ENCODE results near the gene CIRBP. TPM values are rescaled to one million over a fixed set of nuclear protein-coding genes. Genes with fewer than 3 reads are reported as not detected.
A peak's percentile ranks its signal among the peaks of the same experiment; 100 is the strongest.

Gene CIRBP
- total RNA-seq, 1 donor from 2014 or later = 192 TPM

GRCh38 chr19:1295169-1296012 is 26.3 kb downstream of the CIRBP start:
- H3K36me3 ChIP-seq = no peaks in the 10 kb centered on the region
- peaks cover 6% of the 10 kb centered on the region for H3K4me1 ChIP-seq
- peak overlapping the region in 1 of 2 donors; percentile 19 for H3K4me3 ChIP-seq
- peaks cover 19% of the 10 kb centered on the region for H3K27me3 ChIP-seq
- H3K27ac ChIP-seq = no peak overlapping the region
- intact Hi-C loops (cut with DNase I) = no loop called here
- no peaks in the 10 kb centered on the region for H3K9me3 ChIP-seq
- no peak for DNase-seq (ENCODE audit: extremely low spot score in 2 of 2)
- TF ChIP-seq POLR2A (IDR thresholded peaks at IDR 0.05) = no peak
- no peak for TF ChIP-seq POLR2AphosphoS5 (IDR thresholded peaks at IDR 0.05; ENCODE audit: insufficient read depth in 1 of 2, low read depth in 1 of 2)

GRCh38 chr19:1296078-1296477 is 26.9 kb downstream of the CIRBP start:
- intact Hi-C loops (cut with DNase I) = no loop called here
- H3K27ac ChIP-seq = no peak overlapping the region
- no peak for DNase-seq (ENCODE audit: extremely low spot score in 2 of 2)
- H3K4me3 ChIP-seq = no peak overlapping the region
- peaks cover 6% of the 10 kb centered on the region for H3K4me1 ChIP-seq
- H3K9me3 ChIP-seq = no peaks in the 10 kb centered on the region
- peaks cover 19% of the 10 kb centered on the region for H3K27me3 ChIP-seq
- H3K36me3 ChIP-seq = no peaks in the 10 kb centered on the region
- TF ChIP-seq POLR2AphosphoS5 (IDR thresholded peaks at IDR 0.05; ENCODE audit: insufficient read depth in 1 of 2, low read depth in 1 of 2) (no peak), POLR2A (IDR thresholded peaks at IDR 0.05) (no peak), CTCF (IDR thresholded peaks at IDR 0.05) (no peak)

GRCh38 chr19:1296575-1297271 is 27.6 kb downstream of the CIRBP start:
- H3K36me3 ChIP-seq = no peaks in the 10 kb centered on the region
- DNase-seq (ENCODE audit: extremely low spot score in 2 of 2) = no peak
- intact Hi-C loops (cut with DNase I) = no loop called here
- TF ChIP-seq CTCF (IDR thresholded peaks at IDR 0.05) (no peak), POLR2A (IDR thresholded peaks at IDR 0.05) (no peak), POLR2AphosphoS5 (IDR thresholded peaks at IDR 0.05; ENCODE audit: insufficient read depth in 1 of 2, low read depth in 1 of 2) (no peak)
- H3K4me3 ChIP-seq = no peak overlapping the region
- no peaks in the 10 kb centered on the region for H3K9me3 ChIP-seq
- peaks cover 19% of the 10 kb centered on the region for H3K27me3 ChIP-seq
- H3K4me1 ChIP-seq = peaks cover 6% of the 10 kb centered on the region
- no peak overlapping the region for H3K27ac ChIP-seq

GRCh38 chr19:1298235-1298634 is 29.1 kb downstream of the CIRBP start:
- Histone ChIP-seq H3K27me3 (peaks cover 15% of the 10 kb centered on the region), H3K4me1 (peaks cover 6% of the 10 kb centered on the region), H3K9me3 (no peaks in the 10 kb centered on the region), H3K27ac (no peak overlapping the region), H3K4me3 (no peak overlapping the region), H3K36me3 (no peaks in the 10 kb centered on the region)
- TF ChIP-seq POLR2A (IDR thresholded peaks at IDR 0.05) = no peak
- TF ChIP-seq CTCF (IDR thresholded peaks at IDR 0.05) = no peak
- no peak for TF ChIP-seq POLR2AphosphoS5 (IDR thresholded peaks at IDR 0.05; ENCODE audit: insufficient read depth in 1 of 2, low read depth in 1 of 2)
- DNase-seq (ENCODE audit: extremely low spot score in 2 of 2) = no peak
- intact Hi-C loops (cut with DNase I) = no loop called here

- Histone ChIP-seq H3K4me3 (no peak overlapping the region), H3K36me3 (no peaks in the 10 kb centered on the region), H3K9me3 (no peaks in the 10 kb centered on the region), H3K27me3 (peaks cover 9% of the 10 kb centered on the region), H3K27ac (no peak overlapping the region), H3K4me1 (peaks cover 6% of the 10 kb centered on the region)
- TF ChIP-seq CTCF (IDR thresholded peaks at IDR 0.05) (no peak), POLR2AphosphoS5 (IDR thresholded peaks at IDR 0.05; ENCODE audit: insufficient read depth in 1 of 2, low read depth in 1 of 2) (no peak)
- no peak for DNase-seq (ENCODE audit: extremely low spot score in 2 of 2)
- intact Hi-C loops (cut with DNase I) = no loop called here
Observed at GRCh38 chr19:1299801-1300200, 30.7 kb downstream of the CIRBP start.

Measured in vagina (tissue), 2 donors.